ENCODE data around the gene HECTD4. TPM values are rescaled to one million over a fixed set of nuclear protein-coding genes. Genes with fewer than 3 reads are reported as not detected.

Gene HECTD4
- total RNA-seq, 1 experiment from 2014 or later = 31.2 TPM

GRCh38 chr12:112418608-112419296 is 36.5 kb upstream of the HECTD4 start, which contains the start of gene PTPN11:
Gene PTPN11 (plus strand): TSS chr12:112418947. CDS start chr12:112419112, 165 bp downstream.
- H3K9me2 ChIP-seq (ENCODE audit: insufficient read depth) = no peaks in the 10 kb centered on the region
- H3K9ac ChIP-seq (ENCODE audit: low read length) = peak within 1 kb of the TSS; percentile 94
- H2AFZ ChIP-seq (ENCODE audit: low read depth, low read length, poor library complexity, severe bottlenecking) = no peak within 1 kb of the TSS
- intact Hi-C loops (cut with micrococcal nuclease) = loop anchor here (1.0 kb wide), 1 partner anchor 9 kb away; the partner anchor contains the start of gene RPL6
- peak within 1 kb of the TSS; percentile 94 for H3K27ac ChIP-seq (ENCODE audit: low read depth, low read length)
- H4K20me1 ChIP-seq (ENCODE audit: insufficient read depth) = no peaks in the 10 kb centered on the region
- RAD21 ChIA-PET (ENCODE audit: low non-redundant PET in 1 of 2, low total read pairs in 2 of 2, uncharacterized antibody in 2 of 2, unreplicated experiment in 2 of 2) = no interaction called here
- BruUV-seq (replicated peaks) = no TSS peak
- H3K4me1 ChIP-seq (ENCODE audit: control insufficient read depth in 1 of 2, insufficient read depth in 2 of 2, low read length in 2 of 2) = peaks cover 6 to 11% of the 10 kb centered on the region in 2 experiments; a peak in 2 of 4 replicates
- no peaks in the 10 kb centered on the region for H3K27me3 ChIP-seq (ENCODE audit: insufficient read depth, low read length)
- peak; percentile 88 for ATAC-seq
- H3K9me3 ChIP-seq (ENCODE audit: control insufficient read depth in 1 of 2, insufficient read depth in 1 of 2, low read depth in 1 of 2, low read length in 2 of 2) = no peaks in the 10 kb centered on the region
- H3K36me3 ChIP-seq (ENCODE audit: control insufficient read depth in 1 of 2, insufficient read depth in 2 of 2, low read length in 2 of 2) = no peaks in the 10 kb centered on the region; a peak in 1 of 4 replicates
- peak within 1 kb of the TSS; percentile 81 for H3K4me2 ChIP-seq (ENCODE audit: low read length)
- POLR2A ChIA-PET = no interaction called here
- CTCF ChIA-PET = no interaction called here
- peaks cover 52% of the 10 kb centered on the region for H3K79me2 ChIP-seq (ENCODE audit: insufficient read depth, low read length)
- peak; percentile 45 for DNase-seq (ENCODE audit: low read depth, low spot score)
- peak within 1 kb of the TSS; percentile 83 to 97 for H3K4me3 ChIP-seq (replicated peaks in 1 of 2; ENCODE audit: low read depth in 1 of 2, low read length in 2 of 2)
- TF ChIP-seq EGR1 (IDR thresholded peaks at IDR 0.05; ENCODE audit: low read depth) (peak; percentile 84), FOSL1 (IDR thresholded peaks at IDR 0.05; ENCODE audit: low read depth) (no peak), SP1 (IDR thresholded peaks at IDR 0.05; ENCODE audit: low read depth) (peak; percentile 46; the same call in 1 of the 2 replicates), SIN3A (IDR thresholded peaks at IDR 0.05; ENCODE audit: low read depth) (peak; percentile 98), MAX (IDR thresholded peaks at IDR 0.05) (peak; percentile 74), EZH2 (IDR thresholded peaks at IDR 0.05) (no peak), ATF3 (IDR thresholded peaks at IDR 0.05) (no peak), TCF7L2 (IDR thresholded peaks at IDR 0.05; ENCODE audit: borderline replicate concordance, extremely low read depth, insufficient read depth, insufficient read length) (no peak), EZH2phosphoT487 (IDR thresholded peaks at IDR 0.05; ENCODE audit: borderline replicate concordance) (no peak), POLR2AphosphoS5 (IDR thresholded peaks at IDR 0.05; ENCODE audit: low read depth, low read length) (peak; percentile 98), ELF1 (IDR thresholded peaks at IDR 0.05; ENCODE audit: borderline replicate concordance, low read depth) (peak; percentile 96), ZBTB33 (IDR thresholded peaks at IDR 0.05; ENCODE audit: extremely low read depth, insufficient replicate concordance, low read length) (peak; percentile 9), SRF (IDR thresholded peaks at IDR 0.05; ENCODE audit: low read depth) (peak; percentile 97), RAD21 (IDR thresholded peaks at IDR 0.05; ENCODE audit: low read depth) (no peak), ZNF274 (IDR thresholded peaks at IDR 0.05; ENCODE audit: low read depth, low read length) (no peak), REST (IDR thresholded peaks at IDR 0.05; ENCODE audit: low read depth) (no peak), POLR2A (IDR thresholded peaks at IDR 0.05; ENCODE audit: borderline replicate concordance, extremely low read depth, insufficient read depth, insufficient read length) (peak; percentile 77), ZFX (IDR thresholded peaks at IDR 0.05) (peak; percentile 97), YY1 (IDR thresholded peaks at IDR 0.05; ENCODE audit: extremely low read depth, insufficient replicate concordance, low read depth, low read length) (peak; percentile 86), CBX3 (IDR thresholded peaks at IDR 0.05; ENCODE audit: low read depth) (peak; percentile 91; the same call in 1 of the 2 replicates), JUND (IDR thresholded peaks at IDR 0.05) (no peak)
